ENCODE results near the gene IGSF9B.

DNA sequence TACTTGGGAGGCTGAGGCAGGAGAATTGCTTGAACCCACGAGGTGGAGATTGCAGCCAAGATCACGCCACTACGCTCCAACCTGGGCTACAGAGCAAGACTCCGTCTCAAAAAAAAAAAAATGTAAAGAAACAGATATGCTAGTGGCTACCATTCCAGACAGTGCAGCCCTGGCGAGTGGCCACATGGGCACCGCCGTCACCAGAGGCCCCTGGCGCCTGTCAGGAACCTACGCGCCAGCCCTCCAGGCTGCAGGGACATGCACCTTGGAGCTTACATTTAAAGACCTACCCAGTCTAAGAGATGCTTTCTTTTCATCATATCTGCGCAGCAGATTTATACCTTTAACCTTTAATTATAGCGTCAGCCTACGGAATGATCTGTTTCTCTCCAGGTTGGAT lies 37.2 kb upstream of the IGSF9B start:
- TF ChIP-seq, protein P1, sequence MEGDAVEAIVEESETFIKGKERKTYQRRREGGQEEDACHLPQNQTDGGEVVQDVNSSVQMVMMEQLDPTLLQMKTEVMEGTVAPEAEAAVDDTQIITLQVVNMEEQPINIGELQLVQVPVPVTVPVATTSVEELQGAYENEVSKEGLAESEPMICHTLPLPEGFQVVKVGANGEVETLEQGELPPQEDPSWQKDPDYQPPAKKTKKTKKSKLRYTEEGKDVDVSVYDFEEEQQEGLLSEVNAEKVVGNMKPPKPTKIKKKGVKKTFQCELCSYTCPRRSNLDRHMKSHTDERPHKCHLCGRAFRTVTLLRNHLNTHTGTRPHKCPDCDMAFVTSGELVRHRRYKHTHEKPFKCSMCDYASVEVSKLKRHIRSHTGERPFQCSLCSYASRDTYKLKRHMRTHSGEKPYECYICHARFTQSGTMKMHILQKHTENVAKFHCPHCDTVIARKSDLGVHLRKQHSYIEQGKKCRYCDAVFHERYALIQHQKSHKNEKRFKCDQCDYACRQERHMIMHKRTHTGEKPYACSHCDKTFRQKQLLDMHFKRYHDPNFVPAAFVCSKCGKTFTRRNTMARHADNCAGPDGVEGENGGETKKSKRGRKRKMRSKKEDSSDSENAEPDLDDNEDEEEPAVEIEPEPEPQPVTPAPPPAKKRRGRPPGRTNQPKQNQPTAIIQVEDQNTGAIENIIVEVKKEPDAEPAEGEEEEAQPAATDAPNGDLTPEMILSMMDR (conservative IDR thresholded peaks at IDR 0.05): no peak
- TF ChIP-seq ZFX (IDR thresholded peaks at IDR 0.05): no peak

Data from C4-2B (cell line).